Activated effector memory CD4-positive, alpha-beta T cell treated with anti-CD3 and anti-CD28 coated beads, Interleukin-2, amount 50 U/mL, for 16 hours (primary cell): ENCODE data around the gene WIPF3.
"Not testable (repeated sequence)": the region's sequence is repeated elsewhere in the genome, so short reads cannot be mapped to it uniquely, and the experiment has no call there.

ENCODE experiments used
- DNase-seq: peaks from one replicate; pipeline ENCODE4 v3.0.0-alpha.2; 2020

The WIPF3 gene

DNA sequence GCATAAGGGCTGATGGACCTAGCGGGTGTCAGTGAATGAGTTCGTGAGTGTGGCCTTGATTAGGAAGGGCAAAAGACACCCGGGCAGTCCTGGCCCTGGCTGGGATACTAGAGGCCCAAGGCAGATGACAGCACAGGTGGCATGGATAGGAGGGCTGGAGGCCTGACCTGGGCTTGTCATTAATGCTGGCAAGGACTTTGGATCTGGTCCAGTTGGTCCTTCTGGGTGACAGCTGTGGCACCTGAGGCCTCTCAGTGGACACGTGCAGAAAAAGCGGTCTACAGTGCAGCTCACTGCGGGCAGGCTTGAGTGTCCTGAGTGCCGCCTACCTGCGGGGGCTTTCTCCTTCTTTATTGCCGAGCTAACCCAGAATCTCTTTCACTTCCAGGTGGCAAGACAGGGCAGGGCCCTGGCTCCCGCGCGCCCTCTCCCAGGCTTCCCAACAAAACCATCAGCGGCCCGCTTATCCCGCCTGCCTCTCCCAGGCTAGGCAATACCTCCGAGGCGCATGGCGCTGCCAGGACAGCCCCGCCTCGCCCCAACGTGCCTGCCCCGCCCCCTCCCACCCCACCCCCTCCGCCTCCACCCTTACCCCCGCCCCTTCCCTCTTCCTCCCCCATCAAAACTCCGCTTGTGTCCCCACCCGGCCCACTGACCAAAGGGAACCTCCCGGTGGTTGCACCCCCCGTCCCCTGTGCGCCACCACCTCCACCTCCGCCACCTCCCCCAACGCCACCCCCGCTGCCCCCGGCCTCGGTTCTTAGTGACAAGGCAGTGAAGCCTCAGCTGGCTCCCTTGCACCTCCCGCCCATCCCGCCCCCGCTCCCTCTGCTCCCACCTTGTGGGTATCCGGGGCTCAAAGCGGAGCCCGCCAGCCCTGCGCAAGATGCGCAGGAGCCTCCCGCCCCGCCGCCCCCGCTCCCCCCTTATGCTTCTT lies 77.4 kb downstream of the WIPF3 start:
- no peak for DNase-seq

DNA sequence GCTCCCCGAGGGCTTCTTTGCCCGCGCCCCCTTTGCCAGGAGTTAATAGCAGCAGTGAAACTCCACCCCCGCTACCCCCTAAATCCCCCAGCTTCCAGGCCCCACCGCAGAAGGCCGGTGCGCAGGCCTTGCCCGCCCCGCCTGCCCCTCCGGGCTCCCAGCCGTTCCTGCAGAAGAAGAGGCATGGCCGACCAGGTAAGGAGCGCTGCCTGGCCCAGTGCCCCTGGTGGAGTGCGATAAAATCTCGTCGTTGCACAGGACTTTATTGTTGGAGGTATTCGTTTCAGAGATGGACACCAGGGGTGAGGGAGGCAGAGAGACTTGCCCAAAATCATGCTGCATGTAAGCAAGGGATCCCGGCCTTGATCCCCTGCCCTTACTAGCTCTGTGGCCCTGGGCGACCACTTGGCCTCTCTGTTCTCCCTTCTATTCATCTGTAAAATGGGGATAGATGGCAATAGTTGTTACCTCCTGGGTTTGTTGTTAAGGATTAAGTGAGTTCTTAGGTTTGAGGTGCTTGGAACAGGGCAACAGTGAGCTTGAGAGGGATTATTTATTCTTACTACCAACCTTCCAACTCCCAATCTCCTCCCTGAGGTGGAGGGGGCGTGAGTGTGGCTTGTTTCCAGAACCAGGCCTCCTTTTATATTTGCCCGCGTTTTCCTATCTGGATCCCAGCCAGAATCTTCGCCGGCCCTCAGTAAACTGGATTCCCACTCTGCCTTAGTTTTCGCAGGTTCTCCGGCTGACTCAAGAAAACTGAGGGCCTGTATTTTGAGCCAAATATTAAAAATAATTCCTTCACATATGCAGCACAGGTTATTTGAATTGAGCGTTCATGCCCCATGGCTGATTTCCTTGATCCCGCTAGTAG lies 78.3 kb downstream of the WIPF3 start:
- no peak for DNase-seq

DNA sequence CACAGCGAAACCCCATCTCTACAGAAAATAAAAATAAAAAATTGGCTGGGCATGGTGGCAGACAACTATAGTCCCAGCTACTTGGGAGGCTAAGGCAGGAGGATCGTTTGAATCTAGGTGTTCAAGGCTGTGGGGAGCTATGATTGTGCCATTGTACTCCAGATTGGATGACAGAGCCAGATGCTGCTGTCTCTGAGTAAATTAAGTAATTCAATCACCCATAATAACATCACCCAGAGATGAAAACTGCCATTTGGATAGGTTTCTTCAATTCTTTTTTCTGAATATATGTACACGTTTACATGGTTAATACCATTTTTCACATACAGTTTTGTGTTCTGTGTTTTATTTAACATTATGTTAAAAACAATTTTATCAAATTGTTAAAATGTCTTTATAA lies 79.3 kb downstream of the WIPF3 start:
- no peak for DNase-seq

DNA sequence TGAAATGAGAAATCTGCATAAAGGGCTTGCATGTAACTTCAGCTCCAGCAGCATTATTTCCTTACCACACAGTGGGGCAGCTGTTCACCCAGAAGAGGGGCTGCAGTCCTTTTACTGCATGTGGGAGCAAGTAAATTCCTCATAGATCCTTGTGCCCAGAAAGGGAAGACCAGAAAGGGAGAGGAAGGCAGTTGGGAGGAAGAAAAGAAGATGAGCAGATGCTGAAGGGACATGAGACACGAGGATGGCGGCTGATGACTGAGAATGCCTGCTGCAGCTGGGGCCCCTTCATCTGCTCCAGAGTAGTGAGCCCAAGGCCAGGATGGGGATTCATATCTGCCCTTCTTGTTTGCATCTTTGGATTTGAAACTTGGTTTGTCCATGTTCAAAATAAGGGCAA lies 80.5 kb downstream of the WIPF3 start:
- no peak for DNase-seq

DNA sequence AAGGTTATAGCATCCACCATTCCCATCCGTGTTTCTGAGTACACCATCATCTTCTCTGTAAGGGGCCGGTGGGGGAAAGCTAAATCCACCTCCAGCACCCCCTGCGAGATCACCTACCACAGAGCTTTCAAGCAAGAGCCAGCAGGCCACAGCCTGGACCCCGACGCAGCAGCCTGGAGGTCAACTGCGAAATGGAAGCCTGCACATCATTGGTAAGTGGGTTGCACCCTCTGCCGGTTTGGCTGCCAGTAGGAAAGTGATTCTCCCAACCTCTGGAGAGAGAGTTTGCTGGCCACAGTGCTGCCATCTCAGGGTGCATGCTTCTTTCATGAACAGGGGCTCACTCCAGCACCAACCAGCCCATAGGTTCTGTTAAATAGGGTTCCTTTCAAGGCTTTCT lies 81.7 kb downstream of the WIPF3 start:
- no peak for DNase-seq

DNA sequence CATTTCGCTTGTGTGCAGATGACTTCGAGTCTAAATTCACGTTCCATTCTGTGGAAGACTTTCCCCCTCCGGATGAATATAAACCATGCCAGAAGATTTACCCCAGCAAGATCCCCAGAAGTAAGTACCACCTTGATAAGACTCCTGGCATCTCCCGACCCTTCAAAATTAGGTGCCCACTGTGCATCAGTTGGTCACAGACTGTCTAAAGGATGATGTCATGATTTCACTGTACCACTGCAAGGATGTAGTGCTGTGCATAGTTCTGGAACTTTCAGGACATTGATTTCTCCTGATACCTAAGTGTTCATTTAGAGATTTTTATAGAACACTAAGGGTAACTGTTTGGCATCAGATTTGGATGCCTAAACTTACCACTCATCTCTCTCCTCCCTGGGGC lies 83.0 kb downstream of the WIPF3 start:
- DNase-seq = no peak

DNA sequence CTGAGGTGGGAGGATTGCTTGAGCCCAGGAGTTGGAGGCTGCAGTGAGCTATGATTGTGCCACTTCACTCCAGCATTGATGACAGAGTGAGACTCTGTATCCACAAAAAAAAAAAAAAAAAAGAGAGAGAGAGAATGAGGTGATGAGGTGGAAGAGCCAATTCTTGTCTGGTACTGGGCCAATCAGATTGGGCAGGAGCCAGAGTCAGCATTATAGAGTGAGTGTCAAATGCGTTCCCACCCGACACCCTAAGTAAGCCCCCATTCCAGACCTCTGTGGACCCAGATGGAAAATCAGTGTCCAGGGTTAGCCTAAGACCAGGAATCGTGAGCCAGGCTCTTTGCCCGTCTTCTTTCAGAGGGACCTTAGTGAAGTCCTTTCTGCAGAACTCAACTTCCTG lies 83.9 kb downstream of the WIPF3 start:
- DNase-seq = no peak

DNA sequence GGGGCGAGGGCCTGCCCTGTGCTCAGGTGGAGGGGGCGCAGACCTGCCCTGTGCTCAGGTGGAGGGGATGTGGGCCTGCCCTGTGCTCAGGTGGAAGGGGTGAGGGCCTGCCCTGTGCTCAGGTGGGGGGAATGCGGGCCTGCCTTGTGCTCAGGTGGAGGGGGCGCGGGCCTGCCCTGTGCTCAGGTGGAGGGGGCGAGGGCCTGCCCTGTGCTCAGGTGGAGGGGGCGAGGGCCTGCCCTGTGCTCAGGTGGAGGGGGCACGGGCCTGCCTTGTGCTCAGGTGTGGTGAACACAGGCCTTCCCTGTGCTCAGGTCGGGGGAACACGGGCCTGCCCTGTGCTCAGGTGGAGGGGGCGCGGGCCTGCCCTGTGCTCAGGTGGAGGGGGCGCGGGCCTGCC lies 84.5 kb downstream of the WIPF3 start:
- not testable (repeated sequence) for DNase-seq

DNA sequence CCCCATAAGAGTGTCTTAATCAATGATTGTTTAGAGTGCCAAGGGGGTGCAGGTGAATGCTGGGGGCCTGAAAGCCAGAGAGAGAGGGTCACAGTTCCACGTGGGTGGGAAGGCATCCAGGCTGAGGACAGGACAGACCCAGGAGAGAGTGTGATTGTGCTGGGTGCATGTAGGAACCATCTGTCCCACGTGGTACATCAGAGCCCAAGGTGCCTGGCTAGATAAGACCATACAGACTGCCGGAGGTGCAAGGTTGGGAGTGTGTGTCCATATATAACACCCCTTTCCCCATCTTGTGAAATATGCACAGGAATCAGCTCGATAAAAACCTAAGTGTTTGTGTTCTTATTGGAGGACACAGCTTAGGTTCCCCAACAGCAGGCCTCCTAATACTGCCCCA lies 85.5 kb downstream of the WIPF3 start:
- no peak for DNase-seq

DNA sequence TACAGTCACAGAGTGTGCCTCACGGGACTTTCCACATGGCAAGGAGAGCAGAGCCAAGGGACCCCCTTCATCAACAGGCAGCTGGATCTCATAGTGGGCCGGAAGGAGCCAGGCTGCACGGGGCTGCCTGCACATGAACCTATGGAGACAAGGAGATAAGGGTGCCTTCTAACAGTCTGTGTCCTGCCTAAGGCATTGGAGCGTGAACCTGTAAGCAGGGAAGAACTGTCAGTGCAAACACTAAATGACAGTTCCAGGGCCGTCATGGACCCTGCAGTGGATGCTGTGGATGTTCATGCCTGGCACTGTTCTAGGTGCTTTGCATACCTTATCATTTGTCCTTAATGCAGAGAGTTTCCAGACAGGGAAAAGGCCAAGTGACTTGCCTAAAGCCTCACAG lies 85.9 kb downstream of the WIPF3 start:
- no peak for DNase-seq

DNA sequence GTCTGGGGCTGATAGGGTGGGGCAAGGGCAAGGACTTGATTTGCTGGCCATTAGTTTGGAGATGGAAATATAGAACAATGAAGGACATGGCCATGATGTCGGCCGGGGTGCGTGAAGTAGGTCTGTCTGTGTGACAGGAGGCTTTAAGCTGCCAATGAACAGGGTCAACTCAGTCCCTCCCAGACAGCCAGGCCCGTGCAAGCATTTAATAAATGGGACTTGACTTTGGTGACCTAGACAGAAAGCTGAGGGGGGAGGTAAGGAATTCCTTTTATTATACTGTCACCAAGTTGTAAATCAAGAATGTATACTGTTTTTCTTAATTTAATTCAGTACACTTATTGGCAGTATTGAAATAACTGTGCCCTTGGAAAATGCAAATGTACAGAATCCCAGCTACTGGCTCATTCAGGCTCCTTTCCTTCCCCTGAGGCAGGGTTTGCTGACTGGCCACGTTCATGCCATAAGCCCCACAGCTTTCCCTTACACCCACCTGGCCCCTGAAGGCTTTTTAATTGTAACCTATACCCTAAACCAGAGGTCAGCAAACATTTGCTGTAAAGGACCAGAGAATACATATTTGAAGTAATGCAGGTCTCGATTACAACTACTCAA lies 87.2 kb downstream of the WIPF3 start:
- no peak for DNase-seq

DNA sequence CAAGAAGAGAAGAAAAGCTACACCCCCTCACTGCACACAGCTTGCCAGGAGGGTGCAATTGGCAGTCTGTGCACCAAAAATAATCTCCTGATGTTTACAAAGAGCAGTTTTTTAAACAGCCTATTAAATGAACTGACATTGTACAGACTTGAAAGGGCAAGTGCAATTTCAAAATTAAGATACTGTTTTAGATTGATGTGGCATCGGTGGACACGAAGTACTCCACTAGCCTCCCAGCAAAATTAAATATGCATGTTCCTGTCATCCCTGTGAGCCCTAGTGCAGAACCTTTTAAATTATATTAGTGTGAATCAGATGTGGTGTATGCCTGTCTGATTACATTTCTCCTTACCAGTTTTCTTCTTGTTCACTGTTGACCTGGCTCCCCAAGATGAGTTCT lies 87.9 kb downstream of the WIPF3 start:
- DNase-seq = no peak

DNA sequence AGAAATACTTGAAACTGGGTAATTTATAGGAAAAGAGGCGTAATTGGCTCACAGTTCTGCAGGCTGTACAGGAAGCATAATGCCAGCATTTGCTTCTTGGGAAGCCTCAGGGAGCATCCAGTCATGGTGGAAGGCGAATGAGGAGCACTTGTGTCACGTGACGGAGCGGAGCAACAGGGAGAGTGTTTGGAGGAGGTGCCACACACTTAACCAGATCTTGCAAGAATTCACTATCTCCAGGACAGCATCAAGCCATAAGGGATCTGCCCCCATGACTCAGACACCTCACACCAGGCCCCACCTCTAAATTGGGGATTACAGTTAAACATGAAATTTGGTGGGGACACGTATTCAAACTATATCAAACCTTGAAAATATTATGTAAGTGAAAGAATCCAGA lies 89.3 kb downstream of the WIPF3 start:
- DNase-seq = no peak

DNA sequence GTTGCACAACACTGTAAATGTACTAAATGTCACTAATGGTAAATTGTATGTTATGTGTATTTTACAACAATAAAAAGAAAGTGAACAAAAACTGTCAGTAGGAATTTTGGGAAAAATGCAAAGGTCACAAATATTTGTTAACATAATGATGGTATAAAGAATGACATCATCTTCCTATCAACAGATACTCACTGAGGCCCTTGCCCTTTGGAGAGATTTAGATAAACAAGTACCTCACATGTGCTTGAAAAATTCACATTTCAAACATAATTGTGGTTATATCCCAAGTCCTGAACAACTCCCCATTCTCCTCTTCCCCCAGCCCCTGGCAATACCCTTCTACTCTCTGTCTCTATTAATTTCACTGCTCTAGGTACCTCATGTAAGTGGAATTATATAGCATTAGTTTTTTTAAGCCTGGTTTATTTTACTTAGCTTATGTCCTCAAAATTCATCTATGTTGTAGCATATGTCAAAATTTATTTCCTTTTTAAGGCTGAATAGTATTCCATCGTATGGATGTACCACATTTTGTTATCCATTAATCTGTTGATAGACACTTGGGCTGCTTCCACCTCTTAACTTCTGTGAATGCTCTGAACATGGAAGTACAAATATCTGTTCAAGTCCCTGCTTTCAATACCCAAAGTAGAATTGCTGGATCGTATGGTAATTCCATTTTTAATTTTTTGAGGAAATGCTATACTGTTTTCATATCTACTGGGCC lies 90.5 kb downstream of the WIPF3 start:
- DNase-seq = no peak

DNA sequence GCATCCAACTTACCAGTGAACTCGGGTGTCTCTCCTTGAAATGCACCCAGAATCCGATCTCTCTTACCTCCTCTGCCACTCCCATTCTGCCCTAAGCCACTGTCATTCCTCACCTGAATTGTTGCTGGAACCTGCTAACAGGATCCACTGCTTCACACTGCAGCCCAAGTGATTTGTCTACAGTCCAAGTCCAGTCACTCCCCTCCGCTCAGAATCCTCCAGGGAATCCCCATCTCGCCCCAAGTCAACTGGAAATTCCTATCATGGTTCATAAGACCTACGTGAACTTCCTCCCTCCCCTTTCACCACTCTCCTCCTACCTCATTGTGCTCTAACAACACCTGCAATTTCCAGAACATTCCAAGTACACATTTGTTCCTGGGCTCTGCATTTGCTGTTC lies 92.0 kb downstream of the WIPF3 start:
- DNase-seq = no peak

DNA sequence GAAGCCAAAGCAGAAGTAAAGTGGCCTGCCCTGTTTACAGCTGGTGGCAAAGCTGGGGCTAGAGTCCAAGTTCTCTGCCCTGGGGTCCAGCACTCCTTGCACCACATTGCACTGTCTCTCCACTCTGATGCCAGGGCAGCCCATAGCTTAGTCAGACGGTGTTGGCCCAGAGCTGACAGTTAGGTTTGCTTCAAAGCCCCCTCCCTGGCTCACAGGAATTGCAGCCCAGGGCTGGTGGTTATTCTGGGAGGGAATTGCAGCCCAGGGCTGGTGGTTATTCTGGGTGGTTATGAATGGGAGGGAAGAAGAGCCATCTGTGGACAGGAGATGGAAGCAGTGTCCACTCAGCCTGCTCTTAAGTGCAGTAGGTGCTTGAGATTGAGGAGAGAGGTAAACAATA lies 94.4 kb downstream of the WIPF3 start:
- DNase-seq = no peak

DNA sequence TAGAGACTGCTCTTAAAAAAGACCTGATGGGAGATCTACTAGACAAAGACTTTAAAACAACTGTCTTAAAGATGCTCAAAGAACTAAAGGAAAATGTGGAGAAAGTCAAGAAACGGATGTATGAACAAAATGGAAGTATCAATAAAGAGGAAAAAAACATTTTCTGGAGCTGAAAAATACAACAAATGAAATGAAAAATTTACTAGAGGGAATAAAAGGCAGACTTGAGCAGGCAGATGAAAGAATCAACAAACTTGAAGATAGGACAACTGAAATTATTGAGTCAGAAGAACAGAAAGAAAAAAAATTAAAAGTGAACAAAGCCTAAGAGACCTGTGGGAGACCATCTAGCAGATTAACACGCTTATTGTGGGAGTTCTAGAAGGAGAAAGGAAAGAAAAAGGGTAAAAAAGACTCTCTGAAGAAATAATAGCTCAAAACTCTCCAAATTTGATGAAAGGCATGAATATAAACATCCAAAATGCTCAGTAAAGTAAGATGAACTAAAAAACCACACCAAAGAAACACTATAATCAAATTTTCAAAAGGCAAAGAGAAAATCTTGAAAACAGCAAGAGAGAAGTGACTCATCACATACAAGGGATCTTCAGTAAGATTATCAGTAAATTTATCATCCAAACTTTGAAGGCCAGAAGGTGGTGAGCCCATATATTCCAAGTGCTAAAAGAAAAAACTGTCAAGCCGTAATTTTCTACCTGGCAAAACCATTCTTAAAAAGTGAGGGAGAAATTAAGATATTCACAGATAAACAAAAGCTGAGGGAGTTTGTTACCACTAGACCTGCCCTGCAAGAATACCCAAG lies 100.1 kb downstream of the WIPF3 start:
- DNase-seq = no peak

DNA sequence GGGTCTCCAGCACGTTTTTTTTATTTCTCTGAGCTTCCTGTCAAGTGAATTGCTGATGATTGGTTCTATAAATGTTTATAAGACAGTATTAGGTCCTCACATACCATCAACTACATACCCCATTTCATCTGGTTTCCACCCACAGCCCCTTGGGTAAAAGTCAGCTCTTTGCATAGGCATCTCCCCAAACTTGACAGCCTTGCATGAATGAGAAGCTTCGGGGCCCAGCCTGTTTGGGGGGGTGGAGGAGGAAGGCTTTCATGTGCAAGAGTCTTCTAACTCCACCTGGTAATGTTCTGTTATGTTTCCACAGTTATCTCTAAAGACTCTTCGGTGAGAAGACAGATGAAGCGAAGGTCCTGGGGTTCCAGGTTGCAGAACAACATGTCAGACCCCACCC lies 107.9 kb downstream of the WIPF3 start:
- no peak for DNase-seq

DNA sequence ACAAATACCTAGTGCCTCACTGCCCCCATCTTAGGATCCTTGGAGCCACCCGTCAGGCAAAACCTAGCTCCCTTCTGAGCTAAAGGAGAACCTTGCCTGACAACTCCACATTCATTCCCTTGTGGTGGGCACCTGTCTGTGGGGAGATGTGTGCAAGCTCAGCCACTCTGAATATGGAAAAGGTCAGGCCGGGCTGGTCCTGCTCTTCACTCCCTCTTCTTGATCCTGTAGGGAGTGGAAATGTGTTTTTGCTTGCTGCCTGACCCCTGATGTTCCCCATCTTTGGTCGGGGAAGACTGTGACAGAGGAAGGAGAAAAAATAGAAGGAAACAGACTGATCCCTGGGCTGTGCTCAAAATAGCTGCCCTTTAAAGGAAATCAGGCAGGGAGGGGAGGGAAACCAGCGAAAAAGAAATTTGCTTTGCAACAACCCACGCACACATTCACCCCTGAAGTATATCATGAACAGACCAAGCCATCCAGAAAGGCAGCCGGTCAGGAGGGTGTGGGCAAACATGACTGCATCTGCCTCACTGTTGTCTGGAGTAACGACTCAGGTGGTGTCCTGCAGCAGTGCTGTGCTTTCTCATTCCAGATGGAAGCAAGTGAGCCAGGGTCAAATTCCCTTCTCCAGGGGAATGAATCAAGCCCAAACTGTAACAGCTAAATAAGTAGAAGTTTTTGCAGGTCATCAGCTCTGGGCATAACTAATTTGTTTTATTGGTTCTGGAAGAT lies 109.3 kb downstream of the WIPF3 start:
- no peak for DNase-seq

DNA sequence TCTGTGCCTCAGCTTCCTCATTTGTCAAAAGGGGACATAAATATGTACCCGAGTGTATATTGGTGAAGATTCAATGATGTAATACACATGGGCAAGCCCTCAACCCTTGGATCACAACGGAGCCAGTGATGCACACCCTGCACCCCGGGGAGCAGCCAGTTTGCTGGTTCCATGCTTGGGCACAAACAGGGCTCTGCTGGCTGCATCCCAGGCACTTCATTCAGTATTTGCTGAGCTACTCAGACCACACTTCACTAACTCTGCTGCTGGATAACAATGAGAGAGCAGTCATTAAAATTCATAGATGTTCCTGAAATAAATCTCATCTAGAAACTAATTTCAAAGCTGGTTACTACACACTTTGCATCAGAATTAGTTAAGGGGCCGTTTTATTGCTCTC lies 111.3 kb downstream of the WIPF3 start:
- no peak for DNase-seq

DNA sequence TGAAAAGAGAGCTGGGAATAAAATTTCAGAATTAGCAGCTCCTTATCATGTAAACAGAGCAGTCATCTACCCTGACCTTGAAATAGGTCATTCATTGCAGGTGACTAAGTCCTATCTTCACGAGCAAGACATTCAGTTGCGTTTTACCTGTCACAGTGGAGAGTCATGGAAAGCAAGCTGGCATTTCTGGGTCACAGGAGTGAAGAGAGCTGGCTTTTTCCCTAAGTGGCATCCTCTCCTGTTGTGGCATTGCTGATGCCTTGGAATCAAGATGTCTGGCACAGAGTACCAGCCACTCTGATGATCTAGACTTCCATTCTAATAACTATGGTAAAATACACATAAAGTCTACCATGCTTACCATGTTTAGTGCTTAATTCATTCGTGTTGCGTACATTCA lies 112.5 kb downstream of the WIPF3 start:
- no peak for DNase-seq
